IPS DF 6.9 (cell line): ENCODE results near the gene COL11A1.

ENCODE experiments used
- DNase-seq: peaks from one replicate; pipeline ENCODE4 v3.0.0-alpha.2; 2013; ENCODE audit warnings: low read depth, low spot score
- H3K27ac ChIP-seq: one replicate; pipeline ENCODE4 v1.5.1; 2013; ENCODE audit warnings: low read length, control low read depth
- H3K27me3 ChIP-seq: 2 replicates; pipeline ENCODE4 v1.6.1; 2013; ENCODE audit warnings: mild to moderate bottlenecking, low read length; ENCODE audit not compliant: control insufficient read depth, insufficient read depth
- H3K36me3 ChIP-seq: 2 replicates; pipeline ENCODE4 v1.6.1; 2013; ENCODE audit warnings: low read length; ENCODE audit not compliant: control insufficient read depth, insufficient read depth
- H3K4me1 ChIP-seq: 2 replicates; pipeline ENCODE4 v1.6.1; 2013; ENCODE audit warnings: low read length; ENCODE audit not compliant: control insufficient read depth, insufficient read depth
- H3K4me3 ChIP-seq: 2 replicates; pipeline ENCODE4 v1.5.1; 2013; ENCODE audit warnings: mild to moderate bottlenecking, low read length
- H3K9me3 ChIP-seq: 2 replicates; pipeline ENCODE4 v1.6.1; 2013; ENCODE audit warnings: low read length, inconsistent platforms; ENCODE audit not compliant: control insufficient read depth, insufficient read depth
- WGBS: extraction: QIAGEN DNeasy Blood & Tissue Kit; methylation state at CpG from one replicate; pipeline ENCODE4 v1.1.7; 2013; ENCODE audit warnings: mixed read lengths, missing lambda C conversion rate; ENCODE audit not compliant: insufficient read length, insufficient coverage; 5-methylcytosine and 5-hydroxymethylcytosine counted together

COL11A1 gene

GRCh38 chr1:102919659-102920058 lies 188.7 kb downstream of the COL11A1 start:
- no CpG with 5 or more reads among the region's 1 CpG for WGBS
- Histone ChIP-seq H3K27me3 (no peaks in the 10 kb centered on the region), H3K4me1 (no peaks in the 10 kb centered on the region), H3K4me3 (no peak overlapping the region), H3K27ac (no peak overlapping the region), H3K9me3 (no peaks in the 10 kb centered on the region), H3K36me3 (no peaks in the 10 kb centered on the region)
- DNase-seq, result no peak

GRCh38 chr1:102901996-102902395 lies 206.3 kb downstream of the COL11A1 start:
- no CpG with 5 or more reads among the region's 1 CpG for WGBS
- H3K4me1 ChIP-seq, result no peaks in the 10 kb centered on the region
- H3K36me3 ChIP-seq, result no peaks in the 10 kb centered on the region
- no peak overlapping the region for H3K4me3 ChIP-seq
- H3K9me3 ChIP-seq, result no peaks in the 10 kb centered on the region
- H3K27ac ChIP-seq, result no peak overlapping the region
- H3K27me3 ChIP-seq, result no peaks in the 10 kb centered on the region
- DNase-seq, result no peak

GRCh38 chr1:102899935-102900334 lies 208.4 kb downstream of the COL11A1 start:
- Histone ChIP-seq H3K27ac (no peak overlapping the region), H3K27me3 (no peaks in the 10 kb centered on the region), H3K36me3 (no peaks in the 10 kb centered on the region), H3K4me1 (no peaks in the 10 kb centered on the region), H3K9me3 (no peaks in the 10 kb centered on the region), H3K4me3 (no peak overlapping the region)
- no peak for DNase-seq
- WGBS, result no CpG with 5 or more reads among the region's 3 CpGs

GRCh38 chr1:102897557-102897956 lies 210.8 kb downstream of the COL11A1 start:
- no peaks in the 10 kb centered on the region for H3K36me3 ChIP-seq
- H3K4me1 ChIP-seq, result no peaks in the 10 kb centered on the region
- no peak overlapping the region for H3K4me3 ChIP-seq
- H3K27me3 ChIP-seq, result no peaks in the 10 kb centered on the region
- H3K27ac ChIP-seq, result no peak overlapping the region
- H3K9me3 ChIP-seq, result no peaks in the 10 kb centered on the region
- no peak for DNase-seq
- WGBS, result no CpG with 5 or more reads among the region's 3 CpGs

GRCh38 chr1:102896771-102897170 lies 211.6 kb downstream of the COL11A1 start:
- no peaks in the 10 kb centered on the region for H3K4me1 ChIP-seq
- no peak overlapping the region for H3K27ac ChIP-seq
- H3K27me3 ChIP-seq, result no peaks in the 10 kb centered on the region
- H3K36me3 ChIP-seq, result no peaks in the 10 kb centered on the region
- H3K9me3 ChIP-seq, result no peaks in the 10 kb centered on the region
- H3K4me3 ChIP-seq, result no peak overlapping the region
- no CpG with 5 or more reads among the region's 2 CpGs for WGBS
- DNase-seq, result no peak

- Histone ChIP-seq H3K36me3 (no peaks in the 10 kb centered on the region), H3K9me3 (no peaks in the 10 kb centered on the region), H3K4me3 (no peak overlapping the region), H3K27ac (no peak overlapping the region), H3K4me1 (no peaks in the 10 kb centered on the region), H3K27me3 (no peaks in the 10 kb centered on the region)
- no peak for DNase-seq
- WGBS, result no CpG with 5 or more reads among the region's 5 CpGs
These were observed 212.0 kb downstream of the COL11A1 start for GRCh38 chr1:102896286-102896685.

GRCh38 chr1:102891868-102892625 lies 216.3 kb downstream of the COL11A1 start:
- Histone ChIP-seq H3K4me3 (no peak overlapping the region), H3K36me3 (no peaks in the 10 kb centered on the region), H3K4me1 (no peaks in the 10 kb centered on the region), H3K27ac (no peak overlapping the region), H3K27me3 (no peaks in the 10 kb centered on the region), H3K9me3 (no peaks in the 10 kb centered on the region)
- WGBS, result no CpG with 5 or more reads among the region's 4 CpGs
- no peak for DNase-seq

GRCh38 chr1:102886638-102887037 lies 221.7 kb downstream of the COL11A1 start:
- no peak overlapping the region for H3K4me3 ChIP-seq
- no peaks in the 10 kb centered on the region for H3K9me3 ChIP-seq
- H3K27me3 ChIP-seq, result no peaks in the 10 kb centered on the region
- DNase-seq, result no peak
- WGBS, result no CpG with 5 or more reads among the region's 4 CpGs
- no peak overlapping the region for H3K27ac ChIP-seq
- H3K36me3 ChIP-seq, result no peaks in the 10 kb centered on the region; the same call in 1 of the 2 replicates
- H3K4me1 ChIP-seq, result no peaks in the 10 kb centered on the region; the same call in 1 of the 2 replicates

GRCh38 chr1:102884238-102884637 lies 224.1 kb downstream of the COL11A1 start:
- no peaks in the 10 kb centered on the region for H3K27me3 ChIP-seq
- no peaks in the 10 kb centered on the region for H3K9me3 ChIP-seq
- no peak overlapping the region for H3K27ac ChIP-seq
- no peak for DNase-seq
- H3K4me1 ChIP-seq, result no peaks in the 10 kb centered on the region; the same call in 1 of the 2 replicates
- no peak overlapping the region for H3K4me3 ChIP-seq
- H3K36me3 ChIP-seq, result no peaks in the 10 kb centered on the region; the same call in 1 of the 2 replicates
- whole genome bisulfite sequencing, result no CpG with 5 or more reads among the region's 4 CpGs

- no CpG with 5 or more reads among the region's 6 CpGs for WGBS
- no peak for DNase-seq
- H3K4me3 ChIP-seq, result no peak overlapping the region
- no peaks in the 10 kb centered on the region for H3K9me3 ChIP-seq
- H3K4me1 ChIP-seq, result no peaks in the 10 kb centered on the region; the same call in 1 of the 2 replicates
- no peaks in the 10 kb centered on the region for H3K36me3 ChIP-seq
- H3K27ac ChIP-seq, result no peak overlapping the region
- no peaks in the 10 kb centered on the region for H3K27me3 ChIP-seq
These were observed 228.8 kb downstream of the COL11A1 start for GRCh38 chr1:102879439-102879993.

- WGBS, result no CpG with 5 or more reads among the region's 1 CpG
These were observed 232.6 kb downstream of the COL11A1 start for GRCh38 chr1:102875756-102876155.

More at GRCh38 chr1:102875756-102876155, 232.6 kb downstream of the COL11A1 start:
- H3K4me1 ChIP-seq, result no peaks in the 10 kb centered on the region
- H3K36me3 ChIP-seq, result no peaks in the 10 kb centered on the region
- no peaks in the 10 kb centered on the region for H3K27me3 ChIP-seq
- H3K9me3 ChIP-seq, result no peaks in the 10 kb centered on the region; the same call in 1 of the 2 replicates
- no peak overlapping the region for H3K4me3 ChIP-seq
- H3K27ac ChIP-seq, result no peak overlapping the region
- no peak for DNase-seq
